ENCODE measurements around the gene D2HGDH.
"Not testable (repeated sequence)": the region's sequence is repeated elsewhere in the genome, so short reads cannot be mapped to it uniquely, and the experiment has no call there.

The D2HGDH gene

DNA sequence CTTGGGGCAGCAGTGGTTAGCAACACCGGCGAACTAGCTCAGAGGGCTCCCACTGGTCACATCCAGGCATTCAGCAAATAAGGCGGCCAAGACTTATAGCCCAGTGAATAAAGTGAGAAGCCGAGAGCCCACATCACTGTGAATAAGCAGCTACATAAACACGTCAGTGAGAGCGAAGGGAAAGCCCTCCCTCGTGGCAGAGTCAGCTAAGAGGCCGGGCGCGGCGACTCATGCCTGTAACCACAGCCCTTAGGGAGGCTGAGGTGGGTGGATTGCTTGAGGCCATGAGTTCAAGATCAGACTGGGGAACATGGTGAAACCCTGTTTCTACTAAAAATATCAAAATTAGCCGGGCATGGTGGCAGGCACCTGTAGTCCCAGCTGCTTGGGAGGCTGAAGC, 5.2 kb downstream of the D2HGDH start:
- Histone ChIP-seq H3K27me3 (ENCODE audit: control insufficient read depth, low read length) (no peaks in the 10 kb centered on the region), H3K9me3 (ENCODE audit: control insufficient read depth, insufficient read depth, low read length) (no peaks in the 10 kb centered on the region), H3K9me2 (replicated peaks; ENCODE audit: control insufficient read depth, low read length) (no peaks in the 10 kb centered on the region), H3F3A (ENCODE audit: control insufficient read depth, insufficient read depth) (no peaks in the 10 kb centered on the region), H3K4me3 (ENCODE audit: low read length) (no peak overlapping the region), H3K36me3 (ENCODE audit: control insufficient read depth, low read length) (peaks cover 70% of the 10 kb centered on the region), H3K79me2 (ENCODE audit: control insufficient read depth, low read length) (peaks cover 76% of the 10 kb centered on the region), H3K27ac (ENCODE audit: low read depth, low read length) (no peak overlapping the region), H3K4me2 (ENCODE audit: low read length) (no peak overlapping the region), H3K4me1 (ENCODE audit: control insufficient read depth, low read length) (peaks cover 10% of the 10 kb centered on the region), H4K20me1 (ENCODE audit: control insufficient read depth, insufficient read depth, low read depth, low read length) (peaks cover 2% of the 10 kb centered on the region; the same call in 1 of the 2 replicates)
- no peak for TF ChIP-seq EZH2phosphoT487 (IDR thresholded peaks at IDR 0.05; ENCODE audit: borderline replicate concordance, low read length)
- TF ChIP-seq, protein P1, sequence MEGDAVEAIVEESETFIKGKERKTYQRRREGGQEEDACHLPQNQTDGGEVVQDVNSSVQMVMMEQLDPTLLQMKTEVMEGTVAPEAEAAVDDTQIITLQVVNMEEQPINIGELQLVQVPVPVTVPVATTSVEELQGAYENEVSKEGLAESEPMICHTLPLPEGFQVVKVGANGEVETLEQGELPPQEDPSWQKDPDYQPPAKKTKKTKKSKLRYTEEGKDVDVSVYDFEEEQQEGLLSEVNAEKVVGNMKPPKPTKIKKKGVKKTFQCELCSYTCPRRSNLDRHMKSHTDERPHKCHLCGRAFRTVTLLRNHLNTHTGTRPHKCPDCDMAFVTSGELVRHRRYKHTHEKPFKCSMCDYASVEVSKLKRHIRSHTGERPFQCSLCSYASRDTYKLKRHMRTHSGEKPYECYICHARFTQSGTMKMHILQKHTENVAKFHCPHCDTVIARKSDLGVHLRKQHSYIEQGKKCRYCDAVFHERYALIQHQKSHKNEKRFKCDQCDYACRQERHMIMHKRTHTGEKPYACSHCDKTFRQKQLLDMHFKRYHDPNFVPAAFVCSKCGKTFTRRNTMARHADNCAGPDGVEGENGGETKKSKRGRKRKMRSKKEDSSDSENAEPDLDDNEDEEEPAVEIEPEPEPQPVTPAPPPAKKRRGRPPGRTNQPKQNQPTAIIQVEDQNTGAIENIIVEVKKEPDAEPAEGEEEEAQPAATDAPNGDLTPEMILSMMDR (IDR thresholded peaks at IDR 0.05; ENCODE audit: low read depth, low read length, poor library complexity, severe bottlenecking): no peak

DNA sequence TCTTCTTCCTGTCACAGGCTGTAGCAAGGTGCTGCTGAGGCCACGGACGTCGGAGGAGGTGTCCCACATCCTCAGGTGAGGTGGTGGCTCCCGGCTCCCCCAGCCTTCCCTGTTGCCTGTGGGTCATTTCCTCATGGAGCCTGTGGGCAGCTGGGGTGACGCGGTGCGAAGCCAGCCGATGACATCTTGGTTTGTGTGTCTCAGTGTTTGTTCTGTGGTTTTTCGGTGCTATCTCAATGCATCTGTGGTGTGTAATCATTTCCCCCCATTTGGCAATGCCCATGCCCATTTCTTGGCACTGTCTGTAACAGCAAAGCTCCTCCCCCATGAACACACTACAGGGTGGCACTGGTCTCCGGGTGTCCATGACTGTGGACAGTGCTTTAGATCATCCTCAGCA, 6.6 kb downstream of the D2HGDH start:
- Histone ChIP-seq H3K9me3 (ENCODE audit: control insufficient read depth, insufficient read depth, low read length) (no peaks in the 10 kb centered on the region), H3F3A (ENCODE audit: control insufficient read depth, insufficient read depth) (no peaks in the 10 kb centered on the region), H3K4me2 (ENCODE audit: low read length) (no peak overlapping the region), H3K27me3 (ENCODE audit: control insufficient read depth, low read length) (no peaks in the 10 kb centered on the region), H4K20me1 (ENCODE audit: control insufficient read depth, insufficient read depth, low read depth, low read length) (peaks cover 7% of the 10 kb centered on the region; the same call in 1 of the 2 replicates), H3K79me2 (ENCODE audit: control insufficient read depth, low read length) (peaks cover 62% of the 10 kb centered on the region), H3K4me1 (ENCODE audit: control insufficient read depth, low read length) (peaks cover 3% of the 10 kb centered on the region; the same call in 1 of the 2 replicates), H3K9me2 (replicated peaks; ENCODE audit: control insufficient read depth, low read length) (no peaks in the 10 kb centered on the region), H3K4me3 (ENCODE audit: low read length) (no peak overlapping the region), H3K27ac (ENCODE audit: low read depth, low read length) (no peak overlapping the region), H3K36me3 (ENCODE audit: control insufficient read depth, low read length) (peaks cover 74% of the 10 kb centered on the region)
- no peak for TF ChIP-seq EZH2phosphoT487 (IDR thresholded peaks at IDR 0.05; ENCODE audit: borderline replicate concordance, low read length)
- TF ChIP-seq, protein P1 (IDR thresholded peaks at IDR 0.05; ENCODE audit: low read depth, low read length, poor library complexity, severe bottlenecking): no peak

DNA sequence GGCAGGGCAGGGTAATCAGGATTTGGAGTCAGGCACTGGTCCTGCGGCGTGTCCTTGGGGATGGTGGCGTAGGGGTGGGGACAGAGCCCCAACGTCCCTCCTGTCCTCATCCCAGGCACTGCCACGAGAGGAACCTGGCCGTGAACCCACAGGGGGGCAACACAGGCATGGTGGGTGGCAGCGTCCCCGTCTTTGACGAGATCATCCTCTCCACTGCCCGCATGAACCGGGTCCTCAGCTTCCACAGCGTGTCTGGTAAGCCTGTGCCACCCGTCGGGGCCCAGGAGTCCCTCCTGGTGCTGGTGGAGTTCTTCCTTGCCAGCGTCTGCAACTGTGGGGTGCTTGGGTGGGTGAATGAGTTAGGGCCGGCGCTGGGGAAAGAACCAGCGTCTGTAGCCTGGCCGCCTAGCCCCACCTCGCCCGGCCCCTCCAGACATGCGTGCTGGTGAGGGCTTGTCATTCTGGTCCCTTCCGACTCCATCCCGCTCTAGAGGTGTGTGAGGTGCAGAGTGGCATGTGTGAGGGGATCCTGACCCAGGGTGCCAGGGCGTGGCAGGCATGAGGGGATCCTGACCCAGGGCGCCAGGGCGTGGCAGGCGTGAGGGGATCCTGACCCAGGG, 8.0 kb downstream of the D2HGDH start:
- Histone ChIP-seq H4K20me1 (ENCODE audit: control insufficient read depth, insufficient read depth, low read depth, low read length) (peaks cover 4% of the 10 kb centered on the region; the same call in 1 of the 2 replicates), H3K9me2 (replicated peaks; ENCODE audit: control insufficient read depth, low read length) (no peaks in the 10 kb centered on the region), H3K27ac (ENCODE audit: low read depth, low read length) (no peak overlapping the region), H3K4me2 (ENCODE audit: low read length) (no peak overlapping the region), H3F3A (ENCODE audit: control insufficient read depth, insufficient read depth) (no peaks in the 10 kb centered on the region), H3K27me3 (ENCODE audit: control insufficient read depth, low read length) (no peaks in the 10 kb centered on the region), H3K36me3 (ENCODE audit: control insufficient read depth, low read length) (peaks cover 68% of the 10 kb centered on the region), H3K9me3 (ENCODE audit: control insufficient read depth, insufficient read depth, low read length) (no peaks in the 10 kb centered on the region), H3K79me2 (ENCODE audit: control insufficient read depth, low read length) (peaks cover 48% of the 10 kb centered on the region), H3K4me1 (ENCODE audit: control insufficient read depth, low read length) (no peaks in the 10 kb centered on the region), H3K4me3 (ENCODE audit: low read length) (no peak overlapping the region)
- TF ChIP-seq, protein P1 (IDR thresholded peaks at IDR 0.05; ENCODE audit: low read depth, low read length, poor library complexity, severe bottlenecking): no peak
- TF ChIP-seq EZH2phosphoT487 (IDR thresholded peaks at IDR 0.05; ENCODE audit: borderline replicate concordance, low read length): no peak

DNA sequence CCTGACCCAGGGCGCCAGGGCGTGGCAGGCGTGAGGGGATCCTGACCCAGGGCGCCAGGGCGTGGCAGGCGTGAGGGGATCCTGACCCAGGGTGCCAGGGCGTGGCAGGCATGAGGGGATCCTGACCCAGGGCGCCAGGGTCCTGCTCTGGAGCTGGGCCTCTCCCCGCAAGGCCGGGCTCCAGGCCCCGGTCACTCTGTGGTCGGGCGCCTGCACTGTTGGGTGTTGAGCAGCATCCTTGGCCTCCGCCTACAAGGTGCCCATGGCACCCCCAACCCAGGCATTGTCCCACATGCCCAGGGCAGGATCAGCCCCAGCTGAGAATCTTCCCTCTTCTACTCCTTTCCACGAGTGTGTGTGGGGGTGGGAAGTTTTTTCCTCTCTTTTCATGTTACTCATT, 8.6 kb downstream of the D2HGDH start:
- H3K4me2 ChIP-seq (ENCODE audit: low read length); H3K9me3 ChIP-seq (ENCODE audit: control insufficient read depth, insufficient read depth, low read length); H3K27me3 ChIP-seq (ENCODE audit: control insufficient read depth, low read length); H3K27ac ChIP-seq (ENCODE audit: low read depth, low read length); H3F3A ChIP-seq (ENCODE audit: control insufficient read depth, insufficient read depth); H3K4me1 ChIP-seq (ENCODE audit: control insufficient read depth, low read length); H3K9me2 ChIP-seq (replicated peaks; ENCODE audit: control insufficient read depth, low read length); H3K4me3 ChIP-seq (ENCODE audit: low read length); H4K20me1 ChIP-seq (ENCODE audit: control insufficient read depth, insufficient read depth, low read depth, low read length): not testable (repeated sequence)
- Histone ChIP-seq H3K36me3 (ENCODE audit: control insufficient read depth, low read length) (peaks cover 62% of the 10 kb centered on the region), H3K79me2 (ENCODE audit: control insufficient read depth, low read length) (peaks cover 42% of the 10 kb centered on the region)

Measured in DOHH2 (cell line).